CD4-positive, alpha-beta T cell (primary cell): ENCODE data around the gene KCTD1. TPM values are rescaled to one million over a fixed set of nuclear protein-coding genes. Genes with fewer than 3 reads are reported as not detected.

Experiments used
- ATAC-seq: fragments of 200-7000 bp; cut with Tn5 transposase; one replicate; pipeline ENCODE4 v1.10.0; 2022; ENCODE audit warnings: mild to moderate bottlenecking; ENCODE audit not compliant: poor library complexity
- CTCF ChIA-PET: fragments of 350-600 bp; sonication (Branson Sonifier 250); formaldehyde crosslinking; loops from one replicate; lab custom pipeline; 2021; ENCODE audit warnings: antibody characterized with exemption, inconsistent platforms; lab: Charles Lee
- POLR2A ChIA-PET: fragments of 350-600 bp; sonication (Branson Sonifier 250); formaldehyde crosslinking; loops from one replicate; lab custom pipeline; 2021; ENCODE audit warnings: antibody characterized with exemption, inconsistent platforms; lab: Charles Lee
- DNase-seq, 14 experiments: peaks; one replicate each; pipeline ENCODE4 v3.0.0-alpha.2; 2013 to 2020; ENCODE audit warnings: mixed read lengths in 2 of 14
- H3K27ac ChIP-seq, 2 donors: one replicate each; pipeline versions ENCODE4 v1.5.1 to v1.7.0; 2013; ENCODE audit warnings: low read length in 2 of 2, low read depth in 1 of 2, mild to moderate bottlenecking in 1 of 2
- H3K27me3 ChIP-seq, 2 experiments: 1 replicate in 1 of 2; 2 replicates in 1 of 2; pipeline versions ENCODE4 v1.6.1 to v1.7.0; 2013; ENCODE audit warnings: low read length in 2 of 2, control low read depth in 1 of 2, mild to moderate bottlenecking in 1 of 2, moderate library complexity in 1 of 2; ENCODE audit not compliant: insufficient read depth in 2 of 2, control insufficient read depth in 1 of 2
- H3K36me3 ChIP-seq: one replicate; pipeline ENCODE4 v1.6.1; 2013; ENCODE audit warnings: low read length, control low read depth; ENCODE audit not compliant: insufficient read depth
- H3K4me1 ChIP-seq: one replicate; pipeline ENCODE4 v1.6.1; 2013; ENCODE audit warnings: low read length, control low read depth; ENCODE audit not compliant: insufficient read depth
- H3K4me3 ChIP-seq: one replicate; pipeline ENCODE4 v1.5.1; 2013; ENCODE audit warnings: mild to moderate bottlenecking, low read length, moderate library complexity
- H3K9me3 ChIP-seq, 2 experiments: 1 replicate in 1 of 2; 2 replicates in 1 of 2; pipeline versions ENCODE4 v1.6.1 to v1.7.0; 2013; ENCODE audit warnings: low read length in 2 of 2, mild to moderate bottlenecking in 2 of 2, control low read depth in 1 of 2, moderate library complexity in 1 of 2; ENCODE audit not compliant: control insufficient read depth in 1 of 2, insufficient read depth in 1 of 2
- H3K27ac Mint-ChIP-seq: one replicate; pipeline ENCODE4 v1.8.0; 2020; ENCODE audit warnings: mixed read lengths
- H3K27me3 Mint-ChIP-seq: one replicate; pipeline ENCODE4 v1.8.0; 2021; ENCODE audit warnings: mixed read lengths
- H3K36me3 Mint-ChIP-seq: one replicate; pipeline ENCODE4 v1.8.0; 2021; ENCODE audit warnings: low read depth, mixed read lengths
- H3K4me1 Mint-ChIP-seq: one replicate; pipeline ENCODE4 v1.8.0; 2021; ENCODE audit warnings: low read depth, mixed read lengths
- H3K4me3 Mint-ChIP-seq: one replicate; pipeline ENCODE4 v1.8.0; 2020; ENCODE audit warnings: mild to moderate bottlenecking, mixed read lengths
- H3K9me3 Mint-ChIP-seq: one replicate; pipeline ENCODE4 v1.8.0; 2020; ENCODE audit warnings: mixed read lengths
- intact Hi-C, 2 experiments: fragments of 100-400 bp; cut with DNase I in 1 of 2; cut with micrococcal nuclease in 1 of 2; formaldehyde crosslinking; loops; one replicate each; pipeline versions ENCODE4 v1.15.1 to v1.9.0; 2023 to 2025; cut with DNase I, micrococcal nuclease
- total RNA-seq, 174 experiments: library from RNA in 2 of 174; stranded (reverse) in 2 of 174; gene quantifications; one replicate each; pipeline ENCODE4 v1.2.3 and lab custom pipeline; 2021 to 2026
- TF ChIP-seq, protein P1 (sequence below): fragments of 200-600 bp; IDR thresholded peaks from one replicate; pipeline ENCODE4 v1.8.0; 2022; ENCODE audit warnings: antibody characterized with exemption, mild to moderate bottlenecking

KCTD1 gene
- total RNA-seq, 2 experiments from 2014 or later, result 0.74 to 1.1 TPM

DNA sequence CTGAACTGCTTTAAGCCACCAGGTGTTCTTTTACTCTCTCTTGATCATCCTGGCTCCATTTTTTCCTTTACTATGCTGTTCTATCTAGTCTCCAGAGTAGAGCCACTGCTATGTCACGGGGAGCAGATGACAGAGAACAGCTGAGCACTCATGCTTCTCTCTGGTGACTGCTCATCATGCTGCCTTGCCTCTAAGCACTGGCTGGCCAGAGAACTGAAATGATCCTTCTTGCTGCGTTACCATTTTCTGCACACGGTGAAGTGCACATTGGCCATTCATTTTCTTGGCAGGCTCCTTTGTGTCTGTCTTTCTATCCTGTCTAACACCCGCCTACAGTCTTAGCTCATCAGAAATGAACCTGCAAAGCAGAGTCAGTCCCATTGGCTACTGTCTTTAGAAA lies 86.0 kb downstream of the KCTD1 start:
- H3K9me3 Mint-ChIP-seq, result no peaks in the 10 kb centered on the region
- CTCF ChIA-PET, result no interaction called here
- H3K36me3 Mint-ChIP-seq, result no peaks in the 10 kb centered on the region
- POLR2A ChIA-PET, result no interaction called here
- Histone ChIP-seq H3K9me3 (no peaks in the 10 kb centered on the region), H3K4me3 (no peak overlapping the region), H3K4me1 (no peaks in the 10 kb centered on the region), H3K27ac (no peak overlapping the region), H3K27me3 (no peaks in the 10 kb centered on the region), H3K36me3 (no peaks in the 10 kb centered on the region)
- TF ChIP-seq, protein P1, sequence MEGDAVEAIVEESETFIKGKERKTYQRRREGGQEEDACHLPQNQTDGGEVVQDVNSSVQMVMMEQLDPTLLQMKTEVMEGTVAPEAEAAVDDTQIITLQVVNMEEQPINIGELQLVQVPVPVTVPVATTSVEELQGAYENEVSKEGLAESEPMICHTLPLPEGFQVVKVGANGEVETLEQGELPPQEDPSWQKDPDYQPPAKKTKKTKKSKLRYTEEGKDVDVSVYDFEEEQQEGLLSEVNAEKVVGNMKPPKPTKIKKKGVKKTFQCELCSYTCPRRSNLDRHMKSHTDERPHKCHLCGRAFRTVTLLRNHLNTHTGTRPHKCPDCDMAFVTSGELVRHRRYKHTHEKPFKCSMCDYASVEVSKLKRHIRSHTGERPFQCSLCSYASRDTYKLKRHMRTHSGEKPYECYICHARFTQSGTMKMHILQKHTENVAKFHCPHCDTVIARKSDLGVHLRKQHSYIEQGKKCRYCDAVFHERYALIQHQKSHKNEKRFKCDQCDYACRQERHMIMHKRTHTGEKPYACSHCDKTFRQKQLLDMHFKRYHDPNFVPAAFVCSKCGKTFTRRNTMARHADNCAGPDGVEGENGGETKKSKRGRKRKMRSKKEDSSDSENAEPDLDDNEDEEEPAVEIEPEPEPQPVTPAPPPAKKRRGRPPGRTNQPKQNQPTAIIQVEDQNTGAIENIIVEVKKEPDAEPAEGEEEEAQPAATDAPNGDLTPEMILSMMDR, result no peak
- no peak overlapping the region for H3K4me3 Mint-ChIP-seq
- intact Hi-C loops, result no loop called here
- no peak overlapping the region for H3K27ac Mint-ChIP-seq
- no peaks in the 10 kb centered on the region for H3K4me1 Mint-ChIP-seq
- no peaks in the 10 kb centered on the region for H3K27me3 Mint-ChIP-seq
- no peak for DNase-seq
- ATAC-seq, result no peak

DNA sequence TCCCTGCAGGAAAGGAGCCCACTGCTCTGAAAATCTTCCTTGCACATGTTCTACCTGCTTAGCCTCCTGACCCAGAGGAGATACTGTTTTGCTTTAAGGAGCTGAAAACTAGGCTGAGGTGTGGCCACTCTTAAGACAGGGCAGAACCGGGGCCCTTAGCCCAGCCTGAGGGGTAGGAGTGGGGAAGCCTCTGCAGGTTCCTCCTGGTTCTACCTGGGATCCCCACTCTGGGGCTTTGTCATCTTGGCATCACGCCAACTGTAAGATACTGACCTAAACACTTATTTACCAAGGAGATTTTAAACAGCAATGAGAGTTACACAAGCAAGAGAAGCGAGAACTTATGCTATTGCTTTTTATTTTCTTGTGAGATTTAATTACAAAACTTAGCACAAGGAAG lies 86.9 kb downstream of the KCTD1 start:
- ChIA-PET CTCF (no interaction called here), POLR2A (no interaction called here)
- no peak overlapping the region for H3K27ac Mint-ChIP-seq
- Histone ChIP-seq H3K4me3 (no peak overlapping the region), H3K4me1 (no peaks in the 10 kb centered on the region), H3K36me3 (no peaks in the 10 kb centered on the region), H3K9me3 (no peaks in the 10 kb centered on the region), H3K27me3 (no peaks in the 10 kb centered on the region), H3K27ac (no peak overlapping the region)
- DNase-seq (no peak), ATAC-seq (no peak)
- H3K9me3 Mint-ChIP-seq, result no peaks in the 10 kb centered on the region
- TF ChIP-seq, protein P1, result no peak
- H3K36me3 Mint-ChIP-seq, result no peaks in the 10 kb centered on the region
- H3K4me1 Mint-ChIP-seq, result no peaks in the 10 kb centered on the region
- H3K4me3 Mint-ChIP-seq, result no peak overlapping the region
- intact Hi-C loops, result no loop called here
- no peaks in the 10 kb centered on the region for H3K27me3 Mint-ChIP-seq

DNA sequence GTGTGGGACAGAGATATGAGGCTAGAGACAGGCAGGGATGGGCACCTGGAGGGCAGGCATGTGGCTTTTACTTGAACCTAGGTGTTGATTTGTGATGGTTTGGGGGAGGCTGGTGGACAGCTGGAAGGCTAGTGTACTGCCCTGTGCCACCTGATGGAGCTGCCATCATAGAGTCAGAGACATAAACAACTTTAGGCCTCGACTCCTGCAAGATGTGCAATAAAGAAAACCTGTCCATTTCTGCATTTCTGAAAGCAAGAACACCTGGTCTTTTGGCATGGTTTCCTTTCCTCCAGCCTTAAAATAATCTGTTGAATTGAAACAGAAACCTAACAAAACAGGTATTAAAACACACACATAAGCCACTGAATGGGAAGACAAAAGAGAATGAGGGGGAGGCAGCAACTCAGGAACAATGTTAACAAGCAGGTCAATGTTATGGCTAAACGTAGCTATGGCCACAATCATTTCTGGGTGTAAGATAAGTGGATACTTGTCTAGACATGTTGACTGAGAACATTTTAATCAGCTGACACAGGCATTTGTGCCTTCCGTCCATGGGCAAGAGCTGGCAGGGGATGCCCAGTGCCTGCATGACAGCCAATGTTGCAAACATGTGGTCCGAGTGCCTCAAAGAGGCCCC lies 87.8 kb downstream of the KCTD1 start:
- no peak overlapping the region for H3K27ac ChIP-seq
- TF ChIP-seq, protein P1, result no peak
- CTCF ChIA-PET, result interaction anchor here (1.5 kb wide), 1 partner anchor 8 kb away, joined by 3 read pairs; no protein-coding TSS in a partner anchor
- DNase-seq, result no peak
- H3K4me3 ChIP-seq, result no peak overlapping the region
- Mint-ChIP-seq H3K27me3 (no peaks in the 10 kb centered on the region), H3K4me3 (no peak overlapping the region), H3K9me3 (no peaks in the 10 kb centered on the region), H3K36me3 (no peaks in the 10 kb centered on the region), H3K27ac (no peak overlapping the region), H3K4me1 (no peaks in the 10 kb centered on the region)
- POLR2A ChIA-PET, result no interaction called here
- H3K9me3 ChIP-seq, result no peaks in the 10 kb centered on the region
- H3K4me1 ChIP-seq, result no peaks in the 10 kb centered on the region
- intact Hi-C loops, result no loop called here
- H3K27me3 ChIP-seq, result no peaks in the 10 kb centered on the region
- ATAC-seq, result no peak
- H3K36me3 ChIP-seq, result no peaks in the 10 kb centered on the region
